Measurements from ENCODE around the gene NCKAP5. TPM values are rescaled to one million over a fixed set of nuclear protein-coding genes. Genes with fewer than 3 reads are reported as not detected.

NCKAP5 gene
- total and polyA plus RNA-seq, 4 donors = 0.57 to 2.8 (median 2.4) TPM

GRCh38 chr2:133092571-133092970 is 475.7 kb downstream of the NCKAP5 start:
- TF ChIP-seq NR2F2 (IDR thresholded peaks at IDR 0.05) (no peak), TAF1 (conservative IDR thresholded peaks at IDR 0.05) (no peak), JUND (IDR thresholded peaks at IDR 0.05) (no peak), RXRA (IDR thresholded peaks at IDR 0.05) (no peak), MAX (IDR thresholded peaks at IDR 0.05) (no peak), FOXA2 (IDR thresholded peaks at IDR 0.05) (no peak), YY1 (IDR thresholded peaks at IDR 0.05) (no peak), FOXA1 (IDR thresholded peaks at IDR 0.05) (no peak), GABPA (IDR thresholded peaks at IDR 0.05 in 1 of 2, conservative IDR thresholded peaks at IDR 0.05 in 1 of 2) (no peak), RAD21 (IDR thresholded peaks at IDR 0.05) (no peak), HNF4A (conservative IDR thresholded peaks at IDR 0.05) (no peak)
- TF ChIP-seq, protein P1, sequence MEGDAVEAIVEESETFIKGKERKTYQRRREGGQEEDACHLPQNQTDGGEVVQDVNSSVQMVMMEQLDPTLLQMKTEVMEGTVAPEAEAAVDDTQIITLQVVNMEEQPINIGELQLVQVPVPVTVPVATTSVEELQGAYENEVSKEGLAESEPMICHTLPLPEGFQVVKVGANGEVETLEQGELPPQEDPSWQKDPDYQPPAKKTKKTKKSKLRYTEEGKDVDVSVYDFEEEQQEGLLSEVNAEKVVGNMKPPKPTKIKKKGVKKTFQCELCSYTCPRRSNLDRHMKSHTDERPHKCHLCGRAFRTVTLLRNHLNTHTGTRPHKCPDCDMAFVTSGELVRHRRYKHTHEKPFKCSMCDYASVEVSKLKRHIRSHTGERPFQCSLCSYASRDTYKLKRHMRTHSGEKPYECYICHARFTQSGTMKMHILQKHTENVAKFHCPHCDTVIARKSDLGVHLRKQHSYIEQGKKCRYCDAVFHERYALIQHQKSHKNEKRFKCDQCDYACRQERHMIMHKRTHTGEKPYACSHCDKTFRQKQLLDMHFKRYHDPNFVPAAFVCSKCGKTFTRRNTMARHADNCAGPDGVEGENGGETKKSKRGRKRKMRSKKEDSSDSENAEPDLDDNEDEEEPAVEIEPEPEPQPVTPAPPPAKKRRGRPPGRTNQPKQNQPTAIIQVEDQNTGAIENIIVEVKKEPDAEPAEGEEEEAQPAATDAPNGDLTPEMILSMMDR (IDR thresholded peaks at IDR 0.05; ENCODE audit: low read depth, low read length, missing input control) = no peak
- TF ChIP-seq, protein P2, sequence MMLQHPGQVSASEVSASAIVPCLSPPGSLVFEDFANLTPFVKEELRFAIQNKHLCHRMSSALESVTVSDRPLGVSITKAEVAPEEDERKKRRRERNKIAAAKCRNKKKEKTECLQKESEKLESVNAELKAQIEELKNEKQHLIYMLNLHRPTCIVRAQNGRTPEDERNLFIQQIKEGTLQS (IDR thresholded peaks at IDR 0.05) = no peak
- TF ChIP-seq, protein P3, sequence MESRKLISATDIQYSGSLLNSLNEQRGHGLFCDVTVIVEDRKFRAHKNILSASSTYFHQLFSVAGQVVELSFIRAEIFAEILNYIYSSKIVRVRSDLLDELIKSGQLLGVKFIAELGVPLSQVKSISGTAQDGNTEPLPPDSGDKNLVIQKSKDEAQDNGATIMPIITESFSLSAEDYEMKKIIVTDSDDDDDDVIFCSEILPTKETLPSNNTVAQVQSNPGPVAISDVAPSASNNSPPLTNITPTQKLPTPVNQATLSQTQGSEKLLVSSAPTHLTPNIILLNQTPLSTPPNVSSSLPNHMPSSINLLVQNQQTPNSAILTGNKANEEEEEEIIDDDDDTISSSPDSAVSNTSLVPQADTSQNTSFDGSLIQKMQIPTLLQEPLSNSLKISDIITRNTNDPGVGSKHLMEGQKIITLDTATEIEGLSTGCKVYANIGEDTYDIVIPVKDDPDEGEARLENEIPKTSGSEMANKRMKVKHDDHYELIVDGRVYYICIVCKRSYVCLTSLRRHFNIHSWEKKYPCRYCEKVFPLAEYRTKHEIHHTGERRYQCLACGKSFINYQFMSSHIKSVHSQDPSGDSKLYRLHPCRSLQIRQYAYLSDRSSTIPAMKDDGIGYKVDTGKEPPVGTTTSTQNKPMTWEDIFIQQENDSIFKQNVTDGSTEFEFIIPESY (IDR thresholded peaks at IDR 0.05) = no peak
- no peak overlapping the region for H3K4me3 ChIP-seq (ENCODE audit: low read depth in 1 of 3, low read length in 3 of 3)
- H3K27me3 ChIP-seq (ENCODE audit: control insufficient read depth in 4 of 4, insufficient read depth in 4 of 4, low read length in 3 of 4) = no peaks in the 10 kb centered on the region
- WGBS = 90% methylated on average over 3 of the region's 3 CpGs
- DNase-seq (ENCODE audit: low spot score) = no peak
- no peak overlapping the region for H3K27ac ChIP-seq (ENCODE audit: low read depth in 1 of 2, low read length in 2 of 2)
- no peaks in the 10 kb centered on the region for H3K9me3 ChIP-seq (ENCODE audit: control insufficient read depth in 4 of 4, low read length in 3 of 4)
- no peaks in the 10 kb centered on the region for H3K4me1 ChIP-seq (ENCODE audit: control insufficient read depth in 4 of 4, insufficient read depth in 4 of 4, low read length in 3 of 4)
- H3K36me3 ChIP-seq (ENCODE audit: control insufficient read depth in 4 of 4, insufficient read depth in 3 of 4, low read depth in 1 of 4, low read length in 3 of 4) = no peaks in the 10 kb centered on the region
- H3K9ac ChIP-seq (ENCODE audit: low read depth in 1 of 2, low read length in 2 of 2) = no peak overlapping the region

DNA sequence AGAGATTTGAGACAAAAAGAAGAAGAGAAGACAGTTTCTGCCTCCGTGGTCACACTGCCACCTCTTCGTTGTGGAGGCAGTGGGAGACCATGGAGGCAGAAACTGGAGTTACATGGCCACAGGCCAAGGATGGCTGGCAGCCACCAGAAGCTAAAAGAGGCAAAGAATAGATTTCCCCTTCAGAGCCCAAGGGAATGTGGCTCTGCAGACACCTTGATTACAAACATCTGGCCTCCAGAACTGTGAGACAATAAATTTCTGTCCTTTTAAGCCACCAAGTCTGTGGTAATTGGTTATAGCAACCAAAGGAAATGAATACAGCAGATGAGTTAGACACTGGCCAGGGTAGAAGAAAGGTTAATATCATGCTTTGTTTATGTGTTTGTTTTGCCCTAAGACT is 477.9 kb downstream of the NCKAP5 start:
- DNase-seq (ENCODE audit: low spot score) = no peak
- Histone ChIP-seq H3K4me1 (ENCODE audit: control insufficient read depth in 4 of 4, insufficient read depth in 4 of 4, low read length in 3 of 4) (no peaks in the 10 kb centered on the region), H3K9me3 (ENCODE audit: control insufficient read depth in 4 of 4, low read length in 3 of 4) (no peaks in the 10 kb centered on the region), H3K4me3 (ENCODE audit: low read depth in 1 of 3, low read length in 3 of 3) (no peak overlapping the region), H3K36me3 (ENCODE audit: control insufficient read depth in 4 of 4, insufficient read depth in 3 of 4, low read depth in 1 of 4, low read length in 3 of 4) (no peaks in the 10 kb centered on the region), H3K9ac (ENCODE audit: low read depth in 1 of 2, low read length in 2 of 2) (no peak overlapping the region), H3K27me3 (ENCODE audit: control insufficient read depth in 4 of 4, insufficient read depth in 4 of 4, low read length in 3 of 4) (no peaks in the 10 kb centered on the region), H3K27ac (ENCODE audit: low read depth in 1 of 2, low read length in 2 of 2) (no peak overlapping the region)
- TF ChIP-seq FOXA1 (IDR thresholded peaks at IDR 0.05) = no peak
- TF ChIP-seq, protein P4, sequence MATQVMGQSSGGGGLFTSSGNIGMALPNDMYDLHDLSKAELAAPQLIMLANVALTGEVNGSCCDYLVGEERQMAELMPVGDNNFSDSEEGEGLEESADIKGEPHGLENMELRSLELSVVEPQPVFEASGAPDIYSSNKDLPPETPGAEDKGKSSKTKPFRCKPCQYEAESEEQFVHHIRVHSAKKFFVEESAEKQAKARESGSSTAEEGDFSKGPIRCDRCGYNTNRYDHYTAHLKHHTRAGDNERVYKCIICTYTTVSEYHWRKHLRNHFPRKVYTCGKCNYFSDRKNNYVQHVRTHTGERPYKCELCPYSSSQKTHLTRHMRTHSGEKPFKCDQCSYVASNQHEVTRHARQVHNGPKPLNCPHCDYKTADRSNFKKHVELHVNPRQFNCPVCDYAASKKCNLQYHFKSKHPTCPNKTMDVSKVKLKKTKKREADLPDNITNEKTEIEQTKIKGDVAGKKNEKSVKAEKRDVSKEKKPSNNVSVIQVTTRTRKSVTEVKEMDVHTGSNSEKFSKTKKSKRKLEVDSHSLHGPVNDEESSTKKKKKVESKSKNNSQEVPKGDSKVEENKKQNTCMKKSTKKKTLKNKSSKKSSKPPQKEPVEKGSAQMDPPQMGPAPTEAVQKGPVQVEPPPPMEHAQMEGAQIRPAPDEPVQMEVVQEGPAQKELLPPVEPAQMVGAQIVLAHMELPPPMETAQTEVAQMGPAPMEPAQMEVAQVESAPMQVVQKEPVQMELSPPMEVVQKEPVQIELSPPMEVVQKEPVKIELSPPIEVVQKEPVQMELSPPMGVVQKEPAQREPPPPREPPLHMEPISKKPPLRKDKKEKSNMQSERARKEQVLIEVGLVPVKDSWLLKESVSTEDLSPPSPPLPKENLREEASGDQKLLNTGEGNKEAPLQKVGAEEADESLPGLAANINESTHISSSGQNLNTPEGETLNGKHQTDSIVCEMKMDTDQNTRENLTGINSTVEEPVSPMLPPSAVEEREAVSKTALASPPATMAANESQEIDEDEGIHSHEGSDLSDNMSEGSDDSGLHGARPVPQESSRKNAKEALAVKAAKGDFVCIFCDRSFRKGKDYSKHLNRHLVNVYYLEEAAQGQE (IDR thresholded peaks at IDR 0.05) = no peak
- TF ChIP-seq FOXA2 (IDR thresholded peaks at IDR 0.05) = no peak
- no peak for TF ChIP-seq NR2F2 (IDR thresholded peaks at IDR 0.05)
- TF ChIP-seq, protein P1 (IDR thresholded peaks at IDR 0.05; ENCODE audit: low read depth, low read length, missing input control) = no peak
- no peak for TF ChIP-seq YY1 (IDR thresholded peaks at IDR 0.05)
- TF ChIP-seq EGR1 (IDR thresholded peaks at IDR 0.05; ENCODE audit: low read depth in 2 of 2) = no peak
- TF ChIP-seq RXRA (IDR thresholded peaks at IDR 0.05) = no peak
- no peak for TF ChIP-seq HNF4A (conservative IDR thresholded peaks at IDR 0.05)
- no peak for TF ChIP-seq GABPA (IDR thresholded peaks at IDR 0.05 in 1 of 2, conservative IDR thresholded peaks at IDR 0.05 in 1 of 2)
- TF ChIP-seq HNF4G (IDR thresholded peaks at IDR 0.05) = no peak
- TF ChIP-seq, protein P3 (IDR thresholded peaks at IDR 0.05) = no peak
- no peak for TF ChIP-seq TAF1 (conservative IDR thresholded peaks at IDR 0.05)
- TF ChIP-seq RAD21 (IDR thresholded peaks at IDR 0.05) = no peak
- no peak for TF ChIP-seq SP1 (IDR thresholded peaks at IDR 0.05)
- TF ChIP-seq, protein P2 (IDR thresholded peaks at IDR 0.05) = no peak
- 77% methylated on average over 2 of the region's 2 CpGs for WGBS
